ENCODE measurements around the gene UFD1.

GRCh38 chr22:19446603-19447329, 32.2 kb downstream of the UFD1 start:
- no peak for TF ChIP-seq CTCF (IDR thresholded peaks at IDR 0.05)
- no peak for TF ChIP-seq POLR2A (IDR thresholded peaks at IDR 0.05)
